Measurements from ENCODE around the gene AP3S2. TPM values are rescaled to one million over a fixed set of nuclear protein-coding genes. Genes with fewer than 3 reads are reported as not detected.
"Not testable (repeated sequence)": the region's sequence is repeated elsewhere in the genome, so short reads cannot be mapped to it uniquely, and the experiment has no call there.

The AP3S2 gene
- total RNA-seq, 1 experiment from 2014 or later: 35.7 TPM

- Mint-ChIP-seq H3K36me3 (peaks cover 8% of the 10 kb centered on the region), H3K4me1 (peaks cover 23% of the 10 kb centered on the region), H3K9me3 (peaks cover 10% of the 10 kb centered on the region), H3K27me3 (ENCODE audit: low read depth) (peaks cover 9% of the 10 kb centered on the region), H3K27ac (no peak overlapping the region), H3K4me3 (no peak overlapping the region)
- DNase-seq (ENCODE audit: low spot score): no peak
- TF ChIP-seq ZNF416 (CRISPR knock-in tag; IDR thresholded peaks at IDR 0.05): no peak
- TF ChIP-seq FOXK1 (CRISPR knock-in tag; IDR thresholded peaks at IDR 0.05): no peak
- no peak for TF ChIP-seq ETV6 (CRISPR knock-in tag; IDR thresholded peaks at IDR 0.05)
- TF ChIP-seq GTF2I (CRISPR knock-in tag; conservative IDR thresholded peaks at IDR 0.05): no peak
- TF ChIP-seq NFE2L1 (CRISPR knock-in tag; IDR thresholded peaks at IDR 0.05): no peak
- no peak for TF ChIP-seq JUN (CRISPR knock-in tag; IDR thresholded peaks at IDR 0.05)
- TF ChIP-seq FOXP1 (CRISPR knock-in tag; IDR thresholded peaks at IDR 0.05; ENCODE audit: borderline replicate concordance): no peak
- TF ChIP-seq USF2 (CRISPR knock-in tag; IDR thresholded peaks at IDR 0.05): no peak
- no peak for TF ChIP-seq ZNF219 (CRISPR knock-in tag; IDR thresholded peaks at IDR 0.05; ENCODE audit: borderline replicate concordance)
- TF ChIP-seq SMAD4 (CRISPR knock-in tag; IDR thresholded peaks at IDR 0.05): no peak
- TF ChIP-seq TCF7 (CRISPR knock-in tag; IDR thresholded peaks at IDR 0.05; ENCODE audit: low read depth): no peak
- ChIA-PET CTCF (interaction anchor here (0.5 to 3.5 kb wide), 11 partner anchors 11 to 114 kb away, joined by 3 to 33 read pairs (median 4); partner anchors contain the start of genes ANPEP and MESP1), POLR2A (no interaction called here)
- ATAC-seq: no peak; the same call in none of the 2 replicates
Measured at GRCh38 chr15:89783861-89784685, 109.7 kb downstream of the AP3S2 start.

- DNase-seq (ENCODE audit: low spot score) (peak; percentile 54), ATAC-seq (peak; percentile 87)
- Mint-ChIP-seq H3K27ac (peak overlapping the region; percentile 53; the same call in 1 of the 2 replicates), H3K36me3 (peaks cover 7% of the 10 kb centered on the region), H3K4me3 (no peak overlapping the region), H3K4me1 (peaks cover 23% of the 10 kb centered on the region), H3K9me3 (peaks cover 8% of the 10 kb centered on the region), H3K27me3 (ENCODE audit: low read depth) (peaks cover 16% of the 10 kb centered on the region)
- POLR2A ChIA-PET: no interaction called here
- TF ChIP-seq USF1 (CRISPR knock-in tag; IDR thresholded peaks at IDR 0.05): no peak
- TF ChIP-seq, protein P1, sequence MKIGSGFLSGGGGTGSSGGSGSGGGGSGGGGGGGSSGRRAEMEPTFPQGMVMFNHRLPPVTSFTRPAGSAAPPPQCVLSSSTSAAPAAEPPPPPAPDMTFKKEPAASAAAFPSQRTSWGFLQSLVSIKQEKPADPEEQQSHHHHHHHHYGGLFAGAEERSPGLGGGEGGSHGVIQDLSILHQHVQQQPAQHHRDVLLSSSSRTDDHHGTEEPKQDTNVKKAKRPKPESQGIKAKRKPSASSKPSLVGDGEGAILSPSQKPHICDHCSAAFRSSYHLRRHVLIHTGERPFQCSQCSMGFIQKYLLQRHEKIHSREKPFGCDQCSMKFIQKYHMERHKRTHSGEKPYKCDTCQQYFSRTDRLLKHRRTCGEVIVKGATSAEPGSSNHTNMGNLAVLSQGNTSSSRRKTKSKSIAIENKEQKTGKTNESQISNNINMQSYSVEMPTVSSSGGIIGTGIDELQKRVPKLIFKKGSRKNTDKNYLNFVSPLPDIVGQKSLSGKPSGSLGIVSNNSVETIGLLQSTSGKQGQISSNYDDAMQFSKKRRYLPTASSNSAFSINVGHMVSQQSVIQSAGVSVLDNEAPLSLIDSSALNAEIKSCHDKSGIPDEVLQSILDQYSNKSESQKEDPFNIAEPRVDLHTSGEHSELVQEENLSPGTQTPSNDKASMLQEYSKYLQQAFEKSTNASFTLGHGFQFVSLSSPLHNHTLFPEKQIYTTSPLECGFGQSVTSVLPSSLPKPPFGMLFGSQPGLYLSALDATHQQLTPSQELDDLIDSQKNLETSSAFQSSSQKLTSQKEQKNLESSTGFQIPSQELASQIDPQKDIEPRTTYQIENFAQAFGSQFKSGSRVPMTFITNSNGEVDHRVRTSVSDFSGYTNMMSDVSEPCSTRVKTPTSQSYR (CRISPR knock-in tag; IDR thresholded peaks at IDR 0.05): peak; percentile 37; the same call in 1 of the 2 replicates
- CTCF ChIA-PET: interaction anchor here (0.6 to 3.5 kb wide), 9 partner anchors 10 to 115 kb away, joined by 3 to 33 read pairs (median 5); partner anchors contain the start of gene MESP1
Measured at GRCh38 chr15:89783111-89783860, 110.5 kb downstream of the AP3S2 start.

GRCh38 chr15:89782619-89782950, 111.2 kb downstream of the AP3S2 start:
- ATAC-seq; H3K4me3 Mint-ChIP-seq; DNase-seq (ENCODE audit: low spot score); H3K27ac Mint-ChIP-seq; H3K9me3 Mint-ChIP-seq; H3K36me3 Mint-ChIP-seq; POLR2A ChIA-PET: not testable (repeated sequence)
- H3K4me1 Mint-ChIP-seq: peaks cover 23% of the 10 kb centered on the region
- H3K27me3 Mint-ChIP-seq (ENCODE audit: low read depth): peaks cover 23% of the 10 kb centered on the region
- CTCF ChIA-PET: interaction anchor here (1.1 to 3.5 kb wide), 5 partner anchors 9 to 116 kb away, joined by 4 to 33 read pairs (median 10); no protein-coding TSS in a partner anchor
